Stimulated activated CD4-positive, alpha-beta T cell treated with anti-CD3 and anti-CD28 coated beads, Interleukin-12 subunit alpha, Interleukin-12 subunit beta, amount 100 ng/mL, for 48 hours (primary cell): ENCODE measurements around the gene VAV3.
A peak's percentile ranks its signal among the peaks of the same experiment; 100 is the strongest.

ENCODE experiments used
- DNase-seq, 3 donors: peaks; one replicate each; pipeline ENCODE4 v3.0.0-alpha.2; 2020; ENCODE audit warnings: low read depth in 2 of 3, low spot score in 1 of 3

VAV3 gene

GRCh38 chr1:107972391-107973180 lies 7.6 kb upstream of the VAV3 start:
- DNase-seq = no peak

- no peak for DNase-seq
Measured at GRCh38 chr1:107966550-107966949, 1.6 kb upstream of the VAV3 start.

GRCh38 chr1:107964336-107965109 lies 457 bp downstream of the VAV3 start:
- DNase-seq = peak in 1 of 3 donors; percentile 17

GRCh38 chr1:107963601-107964335 lies 1.2 kb downstream of the VAV3 start:
- DNase-seq = peak in 2 of 3 donors; percentile 17 to 33

- DNase-seq = no peak
Measured at GRCh38 chr1:107963008-107963407, 2.0 kb downstream of the VAV3 start.

- no peak for DNase-seq
Measured at GRCh38 chr1:107954719-107955415, 10.1 kb downstream of the VAV3 start.

- DNase-seq = no peak
Measured at GRCh38 chr1:107954126-107954525, 10.9 kb downstream of the VAV3 start.

GRCh38 chr1:107953556-107953955 lies 11.4 kb downstream of the VAV3 start:
- DNase-seq = no peak

GRCh38 chr1:107952989-107953388 lies 12.0 kb downstream of the VAV3 start:
- DNase-seq = no peak

GRCh38 chr1:107950464-107950863 lies 14.5 kb downstream of the VAV3 start:
- no peak for DNase-seq

- DNase-seq = no peak
Measured at GRCh38 chr1:107949467-107950253, 15.3 kb downstream of the VAV3 start.

GRCh38 chr1:107946794-107947193 lies 18.2 kb downstream of the VAV3 start:
- DNase-seq = no peak

- DNase-seq = no peak
Measured at GRCh38 chr1:107943694-107944093, 21.3 kb downstream of the VAV3 start.

- DNase-seq = no peak
Measured at GRCh38 chr1:107942814-107943213, 22.2 kb downstream of the VAV3 start.

GRCh38 chr1:107941531-107941930 lies 23.4 kb downstream of the VAV3 start:
- no peak for DNase-seq

GRCh38 chr1:107941123-107941522 lies 23.9 kb downstream of the VAV3 start:
- no peak for DNase-seq

- DNase-seq = no peak
Measured at GRCh38 chr1:107940701-107941100, 24.3 kb downstream of the VAV3 start.

GRCh38 chr1:107940017-107940577 lies 24.9 kb downstream of the VAV3 start:
- DNase-seq = no peak

GRCh38 chr1:107939256-107939655 lies 25.7 kb downstream of the VAV3 start:
- DNase-seq = no peak
